WERI-Rb-1 (cell line): Measurements from ENCODE around the gene PIK3C2B.
A peak's percentile ranks its signal among the peaks of the same experiment; 100 is the strongest.

Source experiments
- DNase-seq: peaks from one replicate; pipeline ENCODE4 v3.0.0-alpha.2; 2020
- H3K27ac ChIP-seq: fragments of 250-450 bp; sonication (Bioruptor Pico); 2 replicates; pipeline ENCODE4 v1.5.1; 2020; ENCODE audit warnings: mild to moderate bottlenecking, moderate library complexity
- H3K27me3 ChIP-seq: fragments of 250-450 bp; sonication (Bioruptor Pico); 2 replicates; pipeline ENCODE4 v1.5.1; 2021; ENCODE audit warnings: mild to moderate bottlenecking, low read depth, moderate library complexity; ENCODE audit not compliant: insufficient read depth, severe bottlenecking
- H3K36me3 ChIP-seq: fragments of 250-450 bp; sonication (Bioruptor Pico); 2 replicates; pipeline ENCODE4 v1.5.1; 2020; ENCODE audit warnings: mild to moderate bottlenecking, moderate library complexity
- H3K4me3 ChIP-seq: 2 replicates; pipeline ENCODE4 v1.5.1; 2011; ENCODE audit warnings: low read depth, mild to moderate bottlenecking, control low read depth, low read length
- H3K9me3 ChIP-seq: fragments of 250-450 bp; sonication (Bioruptor Pico); 2 replicates; pipeline ENCODE4 v1.5.1; 2021; ENCODE audit warnings: mild to moderate bottlenecking, moderate library complexity; ENCODE audit not compliant: severe bottlenecking
- CTCF ChIP-seq: IDR thresholded peaks from 2 replicates; pipeline ENCODE4 v1.5.1; 2011; ENCODE audit warnings: low read depth, mild to moderate bottlenecking, control low read depth, inconsistent platforms, low read length

The PIK3C2B gene

GRCh38 chr1:204478172-204478899, 16.3 kb downstream of the PIK3C2B start:
- DNase-seq, result peak; percentile 93

DNA sequence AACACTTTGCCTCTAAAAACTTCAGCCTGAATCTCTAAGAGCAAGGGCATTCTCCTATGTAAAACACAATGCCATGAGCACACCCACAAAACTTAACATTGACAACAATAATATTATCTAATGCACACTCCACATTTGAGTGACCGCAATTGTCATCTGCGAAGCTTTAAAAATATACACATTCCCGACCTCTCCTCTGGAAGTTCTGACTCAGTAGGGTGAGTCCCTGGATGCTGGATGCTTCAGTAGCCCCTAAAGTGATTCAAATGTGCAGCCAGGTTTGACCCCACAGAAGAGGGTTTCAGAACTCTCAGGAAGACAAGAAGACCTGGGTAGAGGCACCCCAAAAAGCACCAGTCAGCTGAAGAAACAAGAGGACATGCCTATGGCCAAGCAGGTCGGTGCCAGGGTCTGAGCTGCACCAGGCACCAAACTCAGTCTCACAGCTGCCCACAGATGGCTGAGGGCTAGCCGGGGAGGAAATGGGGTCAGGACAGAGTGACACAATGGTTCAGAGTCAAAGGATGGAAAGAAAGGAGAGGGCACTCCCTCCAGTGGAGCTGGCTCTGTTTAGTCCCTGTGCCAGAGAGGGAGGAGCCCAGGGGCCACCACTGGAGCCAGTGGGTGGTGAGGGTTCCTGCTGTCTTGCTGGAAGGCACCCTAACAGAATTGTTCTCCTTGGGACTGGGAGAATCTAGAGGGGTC, 17.4 kb downstream of the PIK3C2B start:
- no peaks in the 10 kb centered on the region for H3K36me3 ChIP-seq
- DNase-seq, result no peak
- H3K4me3 ChIP-seq, result no peak overlapping the region
- no peak for TF ChIP-seq CTCF
- H3K27me3 ChIP-seq, result no peaks in the 10 kb centered on the region
- H3K27ac ChIP-seq, result no peak overlapping the region
- peaks cover 4% of the 10 kb centered on the region for H3K9me3 ChIP-seq

More at GRCh38 chr1:204478172-204478899, 16.3 kb downstream of the PIK3C2B start:
- Histone ChIP-seq H3K36me3 (no peaks in the 10 kb centered on the region), H3K9me3 (peaks cover 4% of the 10 kb centered on the region), H3K27me3 (no peaks in the 10 kb centered on the region), H3K27ac (no peak overlapping the region), H3K4me3 (no peak overlapping the region)
- TF ChIP-seq CTCF, result peak; percentile 41; the same call in 1 of the 2 replicates

GRCh38 chr1:204476563-204476962, 18.0 kb downstream of the PIK3C2B start:
- H3K27ac ChIP-seq, result no peak overlapping the region
- H3K4me3 ChIP-seq, result no peak overlapping the region
- no peak for DNase-seq
- H3K27me3 ChIP-seq, result no peaks in the 10 kb centered on the region
- H3K9me3 ChIP-seq, result peaks cover 4% of the 10 kb centered on the region
- TF ChIP-seq CTCF, result peak; percentile 53; the same call in 1 of the 2 replicates
- H3K36me3 ChIP-seq, result no peaks in the 10 kb centered on the region

- H3K4me3 ChIP-seq, result no peak overlapping the region
- no peak for TF ChIP-seq CTCF
- H3K36me3 ChIP-seq, result no peaks in the 10 kb centered on the region
- no peak overlapping the region for H3K27ac ChIP-seq
- no peaks in the 10 kb centered on the region for H3K27me3 ChIP-seq
- DNase-seq, result no peak
- H3K9me3 ChIP-seq, result peaks cover 4% of the 10 kb centered on the region
These were observed 18.8 kb downstream of the PIK3C2B start for GRCh38 chr1:204475656-204476432.

DNA sequence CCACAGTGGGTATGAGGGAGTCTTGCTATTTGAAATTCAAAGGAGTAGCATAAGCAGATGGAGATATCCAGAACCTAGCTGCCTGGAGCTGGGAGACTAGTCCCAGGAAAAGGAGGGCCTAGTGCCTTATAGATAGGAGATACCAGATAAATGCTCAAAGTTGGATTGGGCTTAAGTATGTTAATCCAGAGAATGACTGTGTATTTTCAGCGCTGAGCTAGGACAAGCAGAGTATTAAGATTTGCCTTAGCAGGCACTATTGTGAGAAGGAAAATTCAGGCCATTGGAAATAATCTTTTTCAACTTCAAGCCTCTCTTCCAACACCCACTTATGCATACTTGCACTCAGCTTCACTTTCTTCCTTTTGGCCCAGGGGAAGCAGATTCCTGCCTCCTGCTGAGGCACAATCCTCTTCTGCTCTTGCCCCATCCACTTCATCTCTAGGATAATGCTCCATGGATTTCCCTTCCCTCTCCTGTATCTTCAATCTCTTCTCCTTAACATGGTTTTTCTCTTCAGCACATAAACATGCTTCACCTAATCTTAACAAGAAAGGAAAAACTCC, 21.1 kb downstream of the PIK3C2B start:
- no peak overlapping the region for H3K27ac ChIP-seq
- no peak for TF ChIP-seq CTCF
- H3K9me3 ChIP-seq, result peaks cover 12% of the 10 kb centered on the region
- DNase-seq, result no peak
- H3K27me3 ChIP-seq, result no peaks in the 10 kb centered on the region
- no peaks in the 10 kb centered on the region for H3K36me3 ChIP-seq
- H3K4me3 ChIP-seq, result no peak overlapping the region
